Activated naive CD4-positive, alpha-beta T cell treated with anti-CD3 and anti-CD28 coated beads, Interleukin-2, amount 10 ng/mL, durations not matched to agents 7 days and 5 days (primary cell): ENCODE results near the gene HERC4.

Experiments used
- CTCF ChIA-PET: fragments of 350-600 bp; sonication (Branson Sonifier 250); formaldehyde crosslinking; loops from one replicate; lab custom pipeline; 2021; ENCODE audit warnings: antibody characterized with exemption; lab: Charles Lee
- DNase-seq: peaks from one replicate; pipeline ENCODE4 v3.0.0-alpha.2; 2020
- H3K27ac Mint-ChIP-seq: one replicate; pipeline ENCODE4 v1.8.0; 2021; ENCODE audit warnings: mild to moderate bottlenecking, moderate library complexity, mixed read lengths
- H3K27me3 Mint-ChIP-seq: one replicate; pipeline ENCODE4 v1.8.0; 2021; ENCODE audit warnings: mild to moderate bottlenecking, mixed read lengths
- H3K36me3 Mint-ChIP-seq: one replicate; pipeline ENCODE4 v1.8.0; 2021; ENCODE audit warnings: mixed read lengths
- H3K4me1 Mint-ChIP-seq: one replicate; pipeline ENCODE4 v1.8.0; 2021; ENCODE audit warnings: mixed read lengths
- H3K4me3 Mint-ChIP-seq: one replicate; pipeline ENCODE4 v1.8.0; 2021; ENCODE audit warnings: mild to moderate bottlenecking, moderate library complexity, mixed read lengths
- H3K9me3 Mint-ChIP-seq: one replicate; pipeline ENCODE4 v1.8.0; 2021; ENCODE audit warnings: mixed read lengths

The HERC4 gene

GRCh38 chr10:68074775-68075549 lies at the start of gene HERC4:
TSS of gene HERC4 (minus strand) at chr10:68075283. CDS start at chr10:68073108, 2,175 bp downstream.
- CTCF ChIA-PET: interaction anchor here (1.6 kb wide), 1 partner anchor 220 kb away, joined by 4 read pairs; no protein-coding TSS in a partner anchor
- Mint-ChIP-seq H3K27me3 (peaks cover 7% of the 10 kb centered on the region), H3K9me3 (no peaks in the 10 kb centered on the region), H3K27ac (peak within 1 kb of the TSS; percentile 91), H3K36me3 (peaks cover 22% of the 10 kb centered on the region), H3K4me1 (peaks cover 43% of the 10 kb centered on the region), H3K4me3 (peak within 1 kb of the TSS; percentile 91)
- DNase-seq: peak; percentile 93

- DNase-seq: no peak
- Mint-ChIP-seq H3K27ac (no peak overlapping the region), H3K27me3 (peaks cover 10% of the 10 kb centered on the region), H3K36me3 (no peaks in the 10 kb centered on the region), H3K4me1 (no peaks in the 10 kb centered on the region), H3K9me3 (no peaks in the 10 kb centered on the region), H3K4me3 (no peak overlapping the region)
- CTCF ChIA-PET: no interaction called here
Observed at GRCh38 chr10:68124718-68125117, 49.6 kb upstream of the HERC4 start.

- Mint-ChIP-seq H3K4me1 (no peaks in the 10 kb centered on the region), H3K27ac (no peak overlapping the region), H3K9me3 (no peaks in the 10 kb centered on the region), H3K36me3 (no peaks in the 10 kb centered on the region), H3K4me3 (no peak overlapping the region), H3K27me3 (peaks cover 11% of the 10 kb centered on the region)
- CTCF ChIA-PET: interaction anchor here (1.2 to 1.6 kb wide), 2 partner anchors 34 to 180 kb away, joined by 4 read pairs; no protein-coding TSS in a partner anchor
- no peak for DNase-seq
Observed at GRCh38 chr10:68121852-68122251, 46.8 kb upstream of the HERC4 start.

- Mint-ChIP-seq H3K36me3 (no peaks in the 10 kb centered on the region), H3K4me3 (no peak overlapping the region), H3K9me3 (no peaks in the 10 kb centered on the region), H3K27me3 (peaks cover 12% of the 10 kb centered on the region), H3K27ac (no peak overlapping the region), H3K4me1 (no peaks in the 10 kb centered on the region)
- no peak for DNase-seq
- CTCF ChIA-PET: interaction anchor here (1.2 to 1.6 kb wide), 2 partner anchors 35 to 181 kb away, joined by 4 read pairs; no protein-coding TSS in a partner anchor
Observed at GRCh38 chr10:68121020-68121743, 46.1 kb upstream of the HERC4 start.

- H3K27me3 Mint-ChIP-seq: peaks cover 9% of the 10 kb centered on the region
- no peaks in the 10 kb centered on the region for H3K36me3 Mint-ChIP-seq
- H3K4me1 Mint-ChIP-seq: no peaks in the 10 kb centered on the region
Observed at GRCh38 chr10:68118657-68119056, 43.6 kb upstream of the HERC4 start.

GRCh38 chr10:68112837-68113236 lies 37.8 kb upstream of the HERC4 start:
- DNase-seq: no peak
- Mint-ChIP-seq H3K27me3 (peaks cover 4% of the 10 kb centered on the region), H3K27ac (no peak overlapping the region), H3K4me1 (no peaks in the 10 kb centered on the region), H3K36me3 (no peaks in the 10 kb centered on the region), H3K9me3 (no peaks in the 10 kb centered on the region), H3K4me3 (no peak overlapping the region)
- CTCF ChIA-PET: no interaction called here

More at GRCh38 chr10:68118657-68119056, 43.6 kb upstream of the HERC4 start:
- H3K27ac Mint-ChIP-seq: no peak overlapping the region
- DNase-seq: no peak
- CTCF ChIA-PET: interaction anchor here (0.6 kb wide), 1 partner anchor 44 kb away, joined by 4 read pairs; no protein-coding TSS in a partner anchor
- no peak overlapping the region for H3K4me3 Mint-ChIP-seq
- no peaks in the 10 kb centered on the region for H3K9me3 Mint-ChIP-seq

GRCh38 chr10:68111584-68111983 lies 36.5 kb upstream of the HERC4 start:
- H3K27ac Mint-ChIP-seq: no peak overlapping the region
- no peaks in the 10 kb centered on the region for H3K4me1 Mint-ChIP-seq
- no peaks in the 10 kb centered on the region for H3K9me3 Mint-ChIP-seq
- no peak overlapping the region for H3K4me3 Mint-ChIP-seq
- no peaks in the 10 kb centered on the region for H3K36me3 Mint-ChIP-seq
- H3K27me3 Mint-ChIP-seq: peaks cover 8% of the 10 kb centered on the region
- CTCF ChIA-PET: no interaction called here
- DNase-seq: no peak

GRCh38 chr10:68110027-68110426 lies 34.9 kb upstream of the HERC4 start:
- no peak overlapping the region for H3K27ac Mint-ChIP-seq
- CTCF ChIA-PET: interaction anchor here (1.3 kb wide), 1 partner anchor 10 kb away, joined by 3 read pairs; no protein-coding TSS in a partner anchor
- H3K4me3 Mint-ChIP-seq: no peak overlapping the region
- no peaks in the 10 kb centered on the region for H3K4me1 Mint-ChIP-seq
- H3K36me3 Mint-ChIP-seq: no peaks in the 10 kb centered on the region
- H3K9me3 Mint-ChIP-seq: no peaks in the 10 kb centered on the region
- no peak for DNase-seq
- H3K27me3 Mint-ChIP-seq: peaks cover 5% of the 10 kb centered on the region

GRCh38 chr10:68109331-68109730 lies 34.2 kb upstream of the HERC4 start, which contains the start of gene MYPN:
TSS of gene MYPN (plus strand) at chr10:68109488. CDS start at chr10:68121439, 11,951 bp downstream.
- Mint-ChIP-seq H3K27me3 (peaks cover 5% of the 10 kb centered on the region), H3K4me1 (no peaks in the 10 kb centered on the region), H3K4me3 (no peak within 1 kb of the TSS), H3K27ac (no peak within 1 kb of the TSS), H3K36me3 (no peaks in the 10 kb centered on the region), H3K9me3 (no peaks in the 10 kb centered on the region)
- CTCF ChIA-PET: interaction anchor here (1.3 kb wide), 1 partner anchor 10 kb away, joined by 3 read pairs; no protein-coding TSS in a partner anchor
- DNase-seq: no peak

GRCh38 chr10:68108653-68109052 lies 33.6 kb upstream of the HERC4 start:
- Mint-ChIP-seq H3K4me3 (no peak overlapping the region), H3K27ac (no peak overlapping the region), H3K4me1 (no peaks in the 10 kb centered on the region), H3K36me3 (no peaks in the 10 kb centered on the region), H3K27me3 (peaks cover 5% of the 10 kb centered on the region), H3K9me3 (no peaks in the 10 kb centered on the region)
- CTCF ChIA-PET: interaction anchor here (1.3 kb wide), 1 partner anchor 9 kb away, joined by 3 read pairs; no protein-coding TSS in a partner anchor
- no peak for DNase-seq

GRCh38 chr10:68108051-68108450 lies 33.0 kb upstream of the HERC4 start:
- Mint-ChIP-seq H3K9me3 (no peaks in the 10 kb centered on the region), H3K36me3 (no peaks in the 10 kb centered on the region), H3K27me3 (peaks cover 10% of the 10 kb centered on the region), H3K4me3 (no peak overlapping the region), H3K27ac (no peak overlapping the region), H3K4me1 (no peaks in the 10 kb centered on the region)
- CTCF ChIA-PET: no interaction called here
- DNase-seq: no peak

GRCh38 chr10:68107651-68108050 lies 32.6 kb upstream of the HERC4 start:
- H3K9me3 Mint-ChIP-seq: no peaks in the 10 kb centered on the region

GRCh38 chr10:68106656-68107055 lies 31.6 kb upstream of the HERC4 start:
- Mint-ChIP-seq H3K27ac (no peak overlapping the region), H3K9me3 (no peaks in the 10 kb centered on the region), H3K4me3 (no peak overlapping the region), H3K36me3 (no peaks in the 10 kb centered on the region), H3K4me1 (no peaks in the 10 kb centered on the region), H3K27me3 (peaks cover 10% of the 10 kb centered on the region)
- CTCF ChIA-PET: no interaction called here
- DNase-seq: no peak

More at GRCh38 chr10:68107651-68108050, 32.6 kb upstream of the HERC4 start:
- no peaks in the 10 kb centered on the region for H3K4me1 Mint-ChIP-seq
- H3K36me3 Mint-ChIP-seq: no peaks in the 10 kb centered on the region
- H3K4me3 Mint-ChIP-seq: no peak overlapping the region
- CTCF ChIA-PET: no interaction called here
- DNase-seq: no peak
- no peak overlapping the region for H3K27ac Mint-ChIP-seq
- peaks cover 10% of the 10 kb centered on the region for H3K27me3 Mint-ChIP-seq

GRCh38 chr10:68105820-68106219 lies 30.7 kb upstream of the HERC4 start:
- no peak overlapping the region for H3K27ac Mint-ChIP-seq
- peaks cover 10% of the 10 kb centered on the region for H3K27me3 Mint-ChIP-seq
- no peak overlapping the region for H3K4me3 Mint-ChIP-seq
- no peaks in the 10 kb centered on the region for H3K36me3 Mint-ChIP-seq
- CTCF ChIA-PET: no interaction called here
- no peaks in the 10 kb centered on the region for H3K9me3 Mint-ChIP-seq
- no peaks in the 10 kb centered on the region for H3K4me1 Mint-ChIP-seq
- no peak for DNase-seq
